Sigmoid colon (tissue), 7 donors: ENCODE measurements around the gene PERCC1. TPM values are rescaled to one million over a fixed set of nuclear protein-coding genes. Genes with fewer than 3 reads are reported as not detected.
"Not testable (repeated sequence)": the region's sequence is repeated elsewhere in the genome, so short reads cannot be mapped to it uniquely, and the experiment has no call there.

ENCODE experiments used
- DNase-seq: peaks from one replicate; pipeline ENCODE4 v3.0.0-alpha.2; 2019
- H3K27ac ChIP-seq, 4 donors: fragments of 200-600 bp; sonication (generic); one replicate each; pipeline ENCODE4 v1.5.1; 2016 to 2019; ENCODE audit warnings: mild to moderate bottlenecking in 1 of 4
- H3K27me3 ChIP-seq, 3 donors: fragments of 200-600 bp; sonication (generic); one replicate each; pipeline ENCODE4 v1.5.1; 2019; ENCODE audit warnings: mild to moderate bottlenecking in 1 of 3
- H3K36me3 ChIP-seq, 4 donors: fragments of 200-600 bp; sonication (generic); one replicate each; pipeline ENCODE4 v1.5.1; 2016 to 2019
- H3K4me1 ChIP-seq, 4 donors: fragments of 200-600 bp; sonication (generic); one replicate each; pipeline ENCODE4 v1.5.1; 2017 to 2019
- H3K4me3 ChIP-seq, 4 donors: fragments of 200-600 bp; sonication (generic); one replicate each; pipeline ENCODE4 v1.5.1; 2017 to 2019; ENCODE audit warnings: mild to moderate bottlenecking in 2 of 4, moderate library complexity in 1 of 4
- H3K9me3 ChIP-seq, 4 donors: fragments of 200-600 bp in 3 of 4; sonication (generic) in 3 of 4; one replicate each; pipeline versions ENCODE4 v1.5.1 to v1.6.1; 2013 to 2019
- CTCF ChIP-seq, 4 experiments: fragments of 450-650 bp in 3 of 4; fragments of 200-600 bp in 1 of 4; IDR thresholded peaks; one replicate each; pipeline ENCODE4 v1.5.1; 2016 to 2019; ENCODE audit warnings: antibody characterized with exemption in 4 of 4, mild to moderate bottlenecking in 3 of 4, moderate library complexity in 2 of 4
- EP300 ChIP-seq, 4 donors: sonication (generic); formaldehyde crosslinking; IDR thresholded peaks; one replicate each; pipeline ENCODE4 v1.6.1; 2017; ENCODE audit warnings: antibody characterized with exemption in 4 of 4
- POLR2A ChIP-seq, 2 donors: fragments of 450-650 bp; IDR thresholded peaks; one replicate each; pipeline ENCODE4 v1.6.1; 2016; ENCODE audit warnings: antibody characterized with exemption in 2 of 2, mild to moderate bottlenecking in 2 of 2, moderate library complexity in 2 of 2
- POLR2AphosphoS5 ChIP-seq, 4 donors: sonication (generic); formaldehyde crosslinking; IDR thresholded peaks; one replicate each; pipeline ENCODE4 v1.6.1; 2017; ENCODE audit warnings: antibody characterized with exemption in 4 of 4
- WGBS, 2 donors: extraction: QIAGEN DNeasy Blood & Tissue Kit; methylation state at CpG; one replicate each; pipeline ENCODE4 v1.1.7; 2013; 5-methylcytosine and 5-hydroxymethylcytosine counted together
- intact Hi-C: fragments of 100-400 bp; cut with DNase I; formaldehyde crosslinking; loops from one replicate; pipeline ENCODE4 v1.15.1; 2023
- polyA plus RNA-seq, 3 donors: library from polyadenylated mRNA; stranded (reverse); fragments of 200-250 nt; gene quantifications; one replicate each; pipeline ENCODE4 v1.2.3, GENCODE V29; 2013
- total RNA-seq, 4 donors: library from RNA; depleted of rRNA; stranded (reverse); fragments of >200 nt; gene quantifications; one replicate each; pipeline ENCODE4 v1.1.0, GENCODE V29; 2016
- donor health status: healthy with polysubstance abuse.
- donor health status: Bipolar disorder and iron deficiency.
- donor health status: healthy.

Gene PERCC1
- total and polyA plus RNA-seq, 7 donors, result 0.07 TPM; not detected in 6

- Histone ChIP-seq H3K27ac (no peak overlapping the region), H3K4me3 (no peak overlapping the region), H3K36me3 (no peaks in the 10 kb centered on the region), H3K9me3 (no peaks in the 10 kb centered on the region), H3K27me3 (no peaks in the 10 kb centered on the region), H3K4me1 (peaks cover 0 to 27% (median 24%) of the 10 kb centered on the region in 4 donors)
- no peak for DNase-seq
- intact Hi-C loops, result no loop called here
- no peak for TF ChIP-seq EP300 (IDR thresholded peaks at IDR 0.05)
- no peak for TF ChIP-seq POLR2AphosphoS5 (IDR thresholded peaks at IDR 0.05)
- no peak for TF ChIP-seq CTCF (IDR thresholded peaks at IDR 0.05)
- WGBS, 2 donors, result 90 to 91% methylated on average over 10 of the region's 10 CpGs
Observed at GRCh38 chr16:1477033-1477432, 46.2 kb downstream of the PERCC1 start.

- H3K9me3 ChIP-seq, H3K4me3 ChIP-seq, intact Hi-C loops, H3K27ac ChIP-seq, DNase-seq, H3K36me3 ChIP-seq, H3K27me3 ChIP-seq: not testable (repeated sequence)
- WGBS, 2 donors, result 95% methylated on average over 9 of the region's 9 CpGs
- peaks cover 0 to 15% (median 12%) of the 10 kb centered on the region in 4 donors for H3K4me1 ChIP-seq
Observed at GRCh38 chr16:1478937-1479336, 48.1 kb downstream of the PERCC1 start.

GRCh38 chr16:1481906-1482835 is 51.3 kb downstream of the PERCC1 start:
- H3K27me3 ChIP-seq, result no peaks in the 10 kb centered on the region
- intact Hi-C loops, result no loop called here
- no peak overlapping the region for H3K27ac ChIP-seq
- no peaks in the 10 kb centered on the region for H3K36me3 ChIP-seq
- 82 to 83% methylated on average over 28 of the region's 28 CpGs for WGBS, 2 donors
- DNase-seq, result no peak
- H3K9me3 ChIP-seq, result no peaks in the 10 kb centered on the region
- TF ChIP-seq POLR2AphosphoS5 (IDR thresholded peaks at IDR 0.05) (no peak), CTCF (IDR thresholded peaks at IDR 0.05) (no peak), POLR2A (IDR thresholded peaks at IDR 0.05) (no peak), EP300 (IDR thresholded peaks at IDR 0.05) (no peak)
- H3K4me1 ChIP-seq, result no peaks in the 10 kb centered on the region
- no peak overlapping the region for H3K4me3 ChIP-seq

Other genes starting within 250 kb of the PERCC1 start
- gene TPSG1, start 205.8 kb upstream of the PERCC1 start, total RNA-seq, result 1 to 10 TPM in 1 of 4 donors, not detected in 3; 1.4 TPM
- 10 to 100 TPM; 21.5 to 73.9 (median 59.9) TPM for gene TPSG1, start 205.8 kb upstream of the PERCC1 start, polyA plus RNA-seq
- 100 to 1,000 TPM in 1 of 4 donors, 10 to 100 TPM in 3; 12.2 to 182 (median 17.6) TPM for gene TPSB2, start 200.9 kb upstream of the PERCC1 start, total RNA-seq
- 10 to 100 TPM in 2 of 3 donors, 1 to 10 TPM in 1; 7.9 to 27.6 (median 11.0) TPM for gene TPSB2, start 200.9 kb upstream of the PERCC1 start, polyA plus RNA-seq
- 100 to 1,000 TPM in 1 of 4 donors, 10 to 100 TPM in 3; 10.2 to 118 (median 17.3) TPM for gene TPSAB1, start 190.4 kb upstream of the PERCC1 start, total RNA-seq
- 10 to 100 TPM in 1 of 3 donors, 1 to 10 TPM in 2; 5.1 to 25.2 (median 8.9) TPM for gene TPSAB1, start 190.4 kb upstream of the PERCC1 start, polyA plus RNA-seq
- gene TPSD1, start 175.0 kb upstream of the PERCC1 start, total RNA-seq, result 1 to 10 TPM in 1 of 4 donors, not detected in 3; 5.3 TPM
- gene TPSD1, start 175.0 kb upstream of the PERCC1 start, polyA plus RNA-seq, result 1 to 10 TPM in 1 of 3 donors, under 1 TPM in 1, not detected in 1; 0.71 to 1.2 TPM
- gene UBE2I, start 121.4 kb upstream of the PERCC1 start, total RNA-seq, result 10 to 100 TPM; 44.0 to 95.3 (median 61.5) TPM
- gene UBE2I, start 121.4 kb upstream of the PERCC1 start, polyA plus RNA-seq, result 10 to 100 TPM; 38.4 to 85.1 (median 45.3) TPM
- gene BAIAP3, start 97.4 kb upstream of the PERCC1 start, total RNA-seq, result 1 to 10 TPM in 3 of 4 donors, not detected in 1; 1.1 to 1.8 (median 1.6) TPM
- 1 to 10 TPM in 2 of 3 donors, under 1 TPM in 1; 0.60 to 5.5 (median 1.8) TPM for gene BAIAP3, start 97.4 kb upstream of the PERCC1 start, polyA plus RNA-seq
- 100 to 1,000 TPM in 2 of 4 donors, 10 to 100 TPM in 2; 83.4 to 107 (median 98.3) TPM for gene TSR3, start 79.2 kb upstream of the PERCC1 start, total RNA-seq
- gene TSR3, start 79.2 kb upstream of the PERCC1 start, polyA plus RNA-seq, result 10 to 100 TPM; 59.0 to 69.1 (median 66.9) TPM
- gene GNPTG, start 79.1 kb upstream of the PERCC1 start, total RNA-seq, result 10 to 100 TPM; 42.1 to 60.1 (median 43.7) TPM
- gene GNPTG, start 79.1 kb upstream of the PERCC1 start, polyA plus RNA-seq, result 10 to 100 TPM; 28.0 to 46.0 (median 30.6) TPM
- gene UNKL, start 16.4 kb upstream of the PERCC1 start, total RNA-seq, result 10 to 100 TPM; 19.6 to 29.1 (median 20.7) TPM
- 10 to 100 TPM in 2 of 3 donors, 1 to 10 TPM in 1; 2.1 to 13.0 (median 10.8) TPM for gene UNKL, start 16.4 kb upstream of the PERCC1 start, polyA plus RNA-seq
- 10 to 100 TPM in 3 of 4 donors, 1 to 10 TPM in 1; 8.3 to 17.4 (median 15.6) TPM for gene UQCC4, start 10.3 kb upstream of the PERCC1 start, total RNA-seq
- 10 to 100 TPM; 25.8 to 32.6 (median 27.0) TPM for gene UQCC4, start 10.3 kb upstream of the PERCC1 start, polyA plus RNA-seq
- gene CCDC154, start 13.5 kb downstream of the PERCC1 start, total RNA-seq, result under 1 TPM in 1 of 4 donors, not detected in 3; 0.55 TPM
- 1 to 10 TPM in 1 of 3 donors, not detected in 2; 1.4 TPM for gene CCDC154, start 13.5 kb downstream of the PERCC1 start, polyA plus RNA-seq
- 10 to 100 TPM; 31.0 to 78.7 (median 42.2) TPM for gene CLCN7, start 44.0 kb downstream of the PERCC1 start, total RNA-seq
- 10 to 100 TPM in 1 of 3 donors, 1 to 10 TPM in 2; 4.2 to 55.4 (median 5.5) TPM for gene CLCN7, start 44.0 kb downstream of the PERCC1 start, polyA plus RNA-seq
- gene PTX4, start 57.9 kb downstream of the PERCC1 start, total RNA-seq, result not detected
- not detected for gene PTX4, start 57.9 kb downstream of the PERCC1 start, polyA plus RNA-seq
- 10 to 100 TPM; 12.5 to 31.3 (median 18.1) TPM for gene TELO2, start 62.3 kb downstream of the PERCC1 start, total RNA-seq
- 10 to 100 TPM; 10.4 to 60.3 (median 12.0) TPM for gene TELO2, start 62.3 kb downstream of the PERCC1 start, polyA plus RNA-seq
- 10 to 100 TPM; 38.0 to 46.0 (median 42.3) TPM for gene TMEM204, start 102.6 kb downstream of the PERCC1 start, total RNA-seq
- gene TMEM204, start 102.6 kb downstream of the PERCC1 start, polyA plus RNA-seq, result 10 to 100 TPM in 2 of 3 donors, 1 to 10 TPM in 1; 2.5 to 16.2 (median 15.7) TPM
- gene IFT140, start 181.0 kb downstream of the PERCC1 start, total RNA-seq, result 10 to 100 TPM in 3 of 4 donors, 1 to 10 TPM in 1; 9.2 to 36.8 (median 16.8) TPM
- 10 to 100 TPM in 1 of 3 donors, 1 to 10 TPM in 2; 3.7 to 10.2 (median 4.8) TPM for gene IFT140, start 181.0 kb downstream of the PERCC1 start, polyA plus RNA-seq
- 10 to 100 TPM in 1 of 4 donors, 1 to 10 TPM in 3; 6.4 to 24.6 (median 8.0) TPM for gene CRAMP1, start 181.3 kb downstream of the PERCC1 start, total RNA-seq
- 10 to 100 TPM in 1 of 3 donors, 1 to 10 TPM in 2; 2.4 to 13.5 (median 2.5) TPM for gene CRAMP1, start 181.3 kb downstream of the PERCC1 start, polyA plus RNA-seq
- gene JPT2, start 247.2 kb downstream of the PERCC1 start, total RNA-seq, result 10 to 100 TPM; 12.4 to 18.1 (median 17.3) TPM
- 10 to 100 TPM; 25.2 to 53.7 (median 33.8) TPM for gene JPT2, start 247.2 kb downstream of the PERCC1 start, polyA plus RNA-seq